GM12864 (cell line): ENCODE measurements around the gene PBRM1.
A peak's percentile ranks its signal among the peaks of the same experiment; 100 is the strongest.
"Not testable (repeated sequence)": the region's sequence is repeated elsewhere in the genome, so short reads cannot be mapped to it uniquely, and the experiment has no call there.

Experiments used
- DNase-seq: peaks from one replicate; pipeline ENCODE4 v3.0.0-alpha.2; 2011; ENCODE audit warnings: low read depth
- H3K4me3 ChIP-seq: 2 replicates; pipeline ENCODE4 v1.5.1; 2011; ENCODE audit warnings: mild to moderate bottlenecking, low read depth, low read length, control low read depth
- TF ChIP-seq, protein P1 (sequence below): IDR thresholded peaks from 2 replicates; pipeline ENCODE4 v1.5.1; 2011; ENCODE audit warnings: low read depth, mild to moderate bottlenecking, moderate library complexity, low read length, control low read depth, inconsistent platforms; ENCODE audit errors: missing control alignments

The PBRM1 gene

DNA sequence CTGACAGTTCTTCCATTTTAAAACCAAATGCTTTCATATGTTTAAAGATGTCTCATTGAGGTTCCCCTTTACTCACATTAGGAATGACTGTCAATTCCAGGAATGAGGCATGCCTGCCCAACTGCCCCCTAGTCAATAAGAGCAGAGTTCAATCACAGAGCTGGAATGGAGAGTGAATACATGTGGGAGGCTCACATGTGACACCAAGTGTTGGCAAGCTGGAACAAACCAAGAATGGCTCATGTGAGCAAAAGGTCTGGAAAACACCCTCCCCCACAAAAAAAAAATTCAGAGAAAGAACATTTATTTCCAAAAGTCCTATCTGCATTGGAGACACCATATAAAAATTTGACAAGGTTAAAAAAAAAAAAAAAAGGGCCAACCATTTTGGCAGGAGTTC lies 3.7 kb downstream of the PBRM1 start:
- DNase-seq: no peak
- H3K4me3 ChIP-seq: no peak overlapping the region; the same call in 1 of the 2 replicates
- TF ChIP-seq, protein P1, sequence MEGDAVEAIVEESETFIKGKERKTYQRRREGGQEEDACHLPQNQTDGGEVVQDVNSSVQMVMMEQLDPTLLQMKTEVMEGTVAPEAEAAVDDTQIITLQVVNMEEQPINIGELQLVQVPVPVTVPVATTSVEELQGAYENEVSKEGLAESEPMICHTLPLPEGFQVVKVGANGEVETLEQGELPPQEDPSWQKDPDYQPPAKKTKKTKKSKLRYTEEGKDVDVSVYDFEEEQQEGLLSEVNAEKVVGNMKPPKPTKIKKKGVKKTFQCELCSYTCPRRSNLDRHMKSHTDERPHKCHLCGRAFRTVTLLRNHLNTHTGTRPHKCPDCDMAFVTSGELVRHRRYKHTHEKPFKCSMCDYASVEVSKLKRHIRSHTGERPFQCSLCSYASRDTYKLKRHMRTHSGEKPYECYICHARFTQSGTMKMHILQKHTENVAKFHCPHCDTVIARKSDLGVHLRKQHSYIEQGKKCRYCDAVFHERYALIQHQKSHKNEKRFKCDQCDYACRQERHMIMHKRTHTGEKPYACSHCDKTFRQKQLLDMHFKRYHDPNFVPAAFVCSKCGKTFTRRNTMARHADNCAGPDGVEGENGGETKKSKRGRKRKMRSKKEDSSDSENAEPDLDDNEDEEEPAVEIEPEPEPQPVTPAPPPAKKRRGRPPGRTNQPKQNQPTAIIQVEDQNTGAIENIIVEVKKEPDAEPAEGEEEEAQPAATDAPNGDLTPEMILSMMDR: peak; percentile 22

DNA sequence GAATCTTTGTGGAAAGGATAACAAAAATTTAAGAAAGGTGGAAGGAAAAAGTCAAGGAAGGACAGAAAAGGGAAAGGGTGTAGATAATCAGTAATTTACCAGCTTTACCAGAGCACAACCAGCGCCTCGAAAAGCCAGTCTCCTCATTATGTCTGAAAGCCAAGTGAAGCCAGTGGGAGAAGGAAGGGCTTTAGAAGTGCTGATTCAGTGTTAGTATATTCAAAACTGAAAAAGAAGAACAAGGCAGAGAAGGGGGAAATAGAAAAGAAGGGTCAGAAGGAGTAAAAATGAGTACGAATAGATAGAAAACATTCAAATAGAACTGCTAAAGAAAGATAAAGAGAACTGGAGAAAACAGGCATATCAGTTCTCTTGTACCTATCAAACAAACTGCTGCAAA lies 4.1 kb downstream of the PBRM1 start:
- no peak for DNase-seq
- no peak overlapping the region; the same call in 1 of the 2 replicates for H3K4me3 ChIP-seq
- TF ChIP-seq, protein P1: no peak

DNA sequence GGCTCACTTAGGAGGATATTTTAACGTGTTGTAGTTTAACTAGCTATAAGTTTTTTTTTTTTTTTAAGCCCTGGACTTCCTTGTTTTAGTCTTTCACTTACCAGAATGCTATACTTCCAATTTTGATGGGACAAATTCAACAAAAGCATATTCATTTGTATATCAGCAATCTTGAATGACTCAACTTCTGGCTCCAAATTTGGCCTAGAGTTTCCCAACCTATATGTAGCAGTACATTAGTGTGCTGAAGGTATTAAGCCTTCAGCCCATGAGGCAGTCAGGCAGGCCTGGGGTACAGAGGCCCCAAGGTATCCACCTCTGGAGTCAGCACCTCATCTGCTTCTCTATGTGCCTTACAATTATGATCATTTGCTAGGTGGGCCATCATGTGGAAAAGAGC lies 5.9 kb downstream of the PBRM1 start:
- H3K4me3 ChIP-seq: no peak overlapping the region
- TF ChIP-seq, protein P1: no peak
- no peak for DNase-seq

GRCh38 chr3:52679199-52679538 lies 6.5 kb downstream of the PBRM1 start:
- H3K4me3 ChIP-seq: no peak overlapping the region

GRCh38 chr3:52678265-52679198 lies 7.2 kb downstream of the PBRM1 start:
- H3K4me3 ChIP-seq: no peak overlapping the region
- TF ChIP-seq, protein P1: no peak
- no peak for DNase-seq

More at GRCh38 chr3:52679199-52679538, 6.5 kb downstream of the PBRM1 start:
- TF ChIP-seq, protein P1: no peak
- no peak for DNase-seq

- DNase-seq, H3K4me3 ChIP-seq: not testable (repeated sequence)
Observed at GRCh38 chr3:52676201-52676600, 9.5 kb downstream of the PBRM1 start.

DNA sequence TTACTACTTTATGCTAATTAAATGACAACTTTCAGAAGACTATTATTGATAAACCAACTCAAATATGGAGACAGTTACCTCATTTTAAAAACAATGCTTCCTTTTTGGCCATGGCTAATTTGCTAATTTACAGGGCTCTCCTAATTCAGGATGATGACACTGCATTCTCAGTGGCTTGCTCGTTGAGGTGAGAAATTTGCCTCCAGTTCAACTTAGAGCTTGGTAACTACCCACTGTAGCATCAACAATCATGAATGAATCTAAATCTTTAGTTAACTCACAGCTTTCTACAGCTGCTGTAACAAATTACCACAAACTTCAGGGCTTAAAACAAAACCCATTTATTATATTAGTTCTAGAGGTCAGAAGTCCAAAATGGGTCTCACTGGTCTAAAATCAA lies 14.0 kb downstream of the PBRM1 start:
- no peak overlapping the region for H3K4me3 ChIP-seq
- TF ChIP-seq, protein P1: no peak
- no peak for DNase-seq
